Fibroblast of skin of left quadriceps (primary cell): ENCODE measurements around the gene JOSD1.

ENCODE experiments used
- DNase-seq, 2 experiments: peaks; one replicate each; pipeline ENCODE4 v3.0.0-alpha.2; 2013; ENCODE audit warnings: low read depth in 2 of 2

Gene JOSD1

DNA sequence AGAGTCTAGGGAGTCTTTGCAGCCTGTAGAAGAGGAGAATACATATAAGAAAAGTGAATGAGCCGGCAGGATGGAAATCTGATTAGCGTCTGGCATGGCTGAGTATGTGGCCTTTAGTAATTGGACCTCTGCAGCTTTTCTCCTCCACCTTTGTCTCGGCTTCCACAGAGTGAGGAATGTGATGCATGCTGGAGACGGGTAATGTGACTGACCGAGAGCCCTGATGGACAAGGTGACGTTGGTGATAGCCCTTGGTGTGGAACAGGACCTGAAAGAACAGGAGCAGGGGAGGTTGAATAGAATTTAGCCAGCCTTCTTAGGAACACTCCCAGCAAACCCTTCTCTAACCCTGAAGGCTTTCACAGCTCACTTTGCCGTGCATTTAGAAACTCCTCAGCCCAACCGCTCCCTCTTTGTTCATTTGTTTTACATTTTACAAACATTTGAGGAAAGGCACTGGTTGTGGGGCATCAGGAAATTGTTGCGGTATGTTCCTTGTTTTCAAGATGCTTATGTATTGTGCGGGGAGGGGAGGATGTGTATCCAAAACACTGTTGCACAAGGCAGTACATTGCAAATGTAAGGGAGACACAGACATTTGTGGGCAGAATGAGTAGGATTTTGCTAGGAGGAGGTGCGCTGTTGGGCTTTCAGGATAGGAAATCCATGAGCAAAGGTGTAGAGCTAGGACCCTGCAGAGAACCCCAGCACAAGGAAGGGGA lies 11.9 kb upstream of the JOSD1 start:
- no peak for DNase-seq

DNA sequence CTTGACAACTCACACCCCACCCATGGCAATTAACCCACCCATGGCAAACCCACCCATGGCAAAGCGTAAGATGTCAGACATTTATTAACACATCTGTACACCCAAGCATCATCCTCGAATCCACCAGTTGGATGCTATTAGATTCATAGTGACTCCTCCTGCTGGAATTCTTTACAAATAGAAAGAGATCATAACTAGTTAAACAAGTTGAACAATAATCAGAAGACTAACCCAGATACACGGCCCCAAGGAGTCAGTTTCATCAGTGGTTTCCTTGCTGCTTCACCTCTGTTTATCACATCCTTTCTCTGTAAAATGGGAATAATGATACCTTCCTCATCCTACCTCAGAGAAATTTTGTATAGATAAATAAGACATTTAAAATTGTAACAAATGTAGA lies 10.1 kb upstream of the JOSD1 start:
- no peak for DNase-seq

DNA sequence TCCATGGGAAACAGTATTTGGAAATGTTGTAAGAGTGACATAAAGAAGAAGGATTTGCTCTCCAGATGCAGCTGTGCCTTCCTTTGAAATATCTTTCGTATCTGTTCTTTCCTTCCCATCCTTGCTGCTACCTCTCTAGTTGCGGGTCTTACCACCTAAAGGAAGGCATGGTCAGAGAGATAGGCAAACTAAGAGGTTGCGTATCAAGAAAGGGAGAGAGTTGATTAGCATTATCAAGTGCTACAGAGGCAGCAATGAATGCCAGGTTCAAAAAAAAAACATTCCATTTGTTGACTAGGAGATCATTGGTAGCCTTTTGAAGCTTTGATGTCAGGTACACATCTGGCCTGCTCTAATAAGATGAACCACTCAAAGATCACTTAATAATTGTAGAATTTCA lies 9.6 kb upstream of the JOSD1 start:
- DNase-seq: no peak

DNA sequence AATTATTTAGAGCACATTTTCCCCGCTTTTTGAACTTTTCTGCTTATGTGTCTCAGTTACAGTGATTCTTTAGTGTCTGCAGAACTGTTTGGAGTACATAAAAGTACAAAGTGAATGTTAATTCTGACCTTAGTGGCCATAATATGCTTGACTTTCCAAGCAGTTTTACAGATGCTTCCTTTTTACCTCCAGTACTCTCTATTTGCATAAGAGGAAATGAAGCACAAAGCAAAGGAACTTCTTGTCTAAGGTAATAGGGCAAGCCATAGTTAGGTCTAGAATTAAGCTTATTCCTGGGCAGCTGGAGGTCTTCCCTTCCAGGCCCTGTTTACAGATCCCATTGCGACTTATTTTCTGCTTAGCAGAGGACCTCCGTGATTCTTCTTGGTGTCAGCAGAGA lies 8.6 kb upstream of the JOSD1 start:
- no peak for DNase-seq

DNA sequence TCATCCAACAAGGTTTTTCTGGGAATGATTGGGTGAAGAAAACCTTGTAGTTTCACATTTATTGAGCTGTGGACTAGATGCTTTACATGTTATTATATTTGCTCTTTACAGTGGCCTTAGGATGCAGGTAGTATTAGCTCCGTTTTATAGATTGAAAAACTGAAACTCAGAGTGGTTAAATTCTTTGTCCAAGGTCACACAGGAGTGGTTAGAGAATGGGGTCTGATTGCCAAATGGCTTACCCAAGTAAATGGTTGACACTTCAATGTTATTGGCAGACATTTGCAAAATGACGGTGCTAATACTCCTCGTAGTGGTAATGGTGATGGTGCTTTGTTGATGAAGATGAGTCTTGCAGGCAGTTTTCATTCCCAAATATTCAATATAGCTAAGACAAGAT lies 7.2 kb upstream of the JOSD1 start:
- no peak for DNase-seq

DNA sequence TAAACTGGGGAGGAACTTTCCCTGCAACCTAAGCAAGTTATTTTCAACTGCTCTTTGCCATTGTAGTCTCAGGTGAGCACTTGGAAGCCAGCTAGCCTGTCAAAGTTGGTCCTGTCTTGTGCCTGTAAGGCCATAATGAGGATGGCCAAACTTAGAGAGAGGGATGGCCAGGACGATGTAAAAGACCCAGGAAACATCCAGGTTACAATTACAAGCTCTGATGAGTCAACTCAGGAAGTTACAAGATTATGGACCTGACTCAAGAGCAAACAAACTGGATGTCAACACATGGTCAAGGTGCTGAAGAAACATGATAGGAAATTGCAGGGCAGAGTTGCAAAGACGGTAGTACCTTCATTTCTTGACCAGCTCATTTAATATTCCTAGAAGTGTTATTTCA lies 6.6 kb upstream of the JOSD1 start:
- no peak for DNase-seq

DNA sequence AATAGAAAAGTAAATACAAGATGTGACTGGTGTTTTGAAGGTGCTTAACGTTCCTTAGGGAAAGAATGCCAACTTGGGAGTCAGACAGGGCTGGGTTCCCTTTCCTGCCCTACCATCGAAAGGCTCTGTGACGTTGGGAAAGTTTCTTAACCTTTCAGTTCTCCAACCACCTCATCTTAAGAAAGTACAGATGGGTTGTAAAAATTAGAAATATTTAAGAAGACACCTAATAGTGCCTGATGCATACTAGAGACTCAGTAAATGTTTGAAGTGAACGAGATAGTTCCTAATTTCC lies 6.1 kb upstream of the JOSD1 start:
- DNase-seq: no peak

DNA sequence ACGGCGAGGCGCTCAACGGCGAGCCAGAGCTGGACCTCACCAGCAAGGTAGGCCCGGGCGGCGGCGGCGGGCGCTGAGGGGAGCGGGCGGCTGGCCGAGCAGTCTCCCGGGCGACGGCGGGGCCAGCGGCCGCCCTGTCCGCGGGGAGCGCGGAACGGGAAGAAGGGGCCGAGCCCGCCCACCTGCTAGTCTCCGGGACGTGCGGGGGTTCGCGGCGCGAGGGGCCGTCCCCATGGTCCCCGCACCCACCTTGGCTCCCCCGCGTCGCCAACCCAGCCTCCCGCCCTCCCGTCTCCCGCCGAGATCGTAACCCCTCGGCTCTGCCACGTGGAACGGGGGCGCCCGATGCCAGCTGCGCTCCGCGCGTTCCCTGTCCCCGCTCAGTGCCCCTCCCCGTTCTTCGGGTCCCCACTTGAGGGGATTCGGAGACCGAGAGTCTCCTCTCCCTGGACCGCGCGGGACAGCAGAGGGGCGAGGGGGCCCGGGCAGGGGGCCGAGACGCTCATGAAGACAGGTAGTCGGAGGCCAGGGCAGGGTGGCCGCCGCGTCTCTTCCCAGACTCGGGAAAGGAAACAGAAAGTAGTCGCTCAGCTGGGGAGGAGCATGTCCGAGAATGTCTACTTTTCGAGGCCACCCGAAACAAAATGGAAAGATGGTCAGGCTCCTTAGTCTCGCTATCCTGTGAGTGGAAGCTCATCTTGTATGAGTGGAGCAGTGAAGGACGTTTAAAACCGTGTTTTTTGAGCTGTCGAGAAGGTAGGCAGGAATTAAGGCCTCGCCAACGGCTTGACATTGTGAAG lies 5.6 kb upstream of the JOSD1 start:
- no peak for DNase-seq

DNA sequence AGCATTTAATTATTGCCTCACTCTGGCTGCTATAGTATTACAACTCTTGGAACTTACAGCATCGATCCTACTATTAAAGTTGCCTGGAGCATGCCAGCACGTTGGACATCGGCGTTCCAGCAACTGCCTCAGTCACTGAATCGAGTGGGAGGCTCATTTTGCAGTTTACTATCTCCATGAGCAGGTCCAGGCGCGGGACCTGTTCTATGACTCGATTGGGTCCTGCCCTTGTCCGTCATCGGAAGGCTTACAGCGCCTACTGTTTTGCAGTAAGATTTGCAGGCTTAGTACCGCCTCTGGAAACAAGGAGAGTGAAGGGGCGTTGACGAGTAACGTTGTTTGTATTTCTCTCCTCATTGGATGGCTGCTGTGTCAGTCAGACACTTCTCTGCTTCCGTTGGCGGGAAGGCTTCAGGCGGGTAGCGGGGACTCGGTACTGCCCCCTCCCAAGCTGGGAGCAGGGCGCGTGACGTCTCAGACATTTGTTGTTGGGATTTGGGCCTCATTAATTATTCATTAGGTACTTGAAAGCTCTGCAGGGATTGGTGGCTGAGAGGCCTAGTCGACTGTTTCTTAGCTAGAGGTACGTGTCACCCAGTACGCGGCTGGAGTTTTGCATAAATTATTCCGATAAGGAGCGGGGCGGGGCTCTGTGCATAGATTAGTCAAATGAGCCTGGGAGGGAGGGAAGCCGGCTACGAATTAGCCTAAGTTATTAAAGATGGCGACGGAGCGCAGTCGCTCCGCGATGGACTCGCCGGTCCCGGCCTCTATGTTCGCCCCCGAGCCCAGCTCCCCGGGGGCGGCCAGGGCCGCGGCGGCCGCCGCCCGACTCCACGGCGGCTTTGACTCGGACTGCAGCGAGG lies 4.7 kb upstream of the JOSD1 start, which contains the start of gene GTPBP1:
TSS of gene GTPBP1 (plus strand) at position 710 of the 866 bp plus-strand sequence. CDS start at position 722, 12 bp downstream.
- DNase-seq: peak; percentile 100

DNA sequence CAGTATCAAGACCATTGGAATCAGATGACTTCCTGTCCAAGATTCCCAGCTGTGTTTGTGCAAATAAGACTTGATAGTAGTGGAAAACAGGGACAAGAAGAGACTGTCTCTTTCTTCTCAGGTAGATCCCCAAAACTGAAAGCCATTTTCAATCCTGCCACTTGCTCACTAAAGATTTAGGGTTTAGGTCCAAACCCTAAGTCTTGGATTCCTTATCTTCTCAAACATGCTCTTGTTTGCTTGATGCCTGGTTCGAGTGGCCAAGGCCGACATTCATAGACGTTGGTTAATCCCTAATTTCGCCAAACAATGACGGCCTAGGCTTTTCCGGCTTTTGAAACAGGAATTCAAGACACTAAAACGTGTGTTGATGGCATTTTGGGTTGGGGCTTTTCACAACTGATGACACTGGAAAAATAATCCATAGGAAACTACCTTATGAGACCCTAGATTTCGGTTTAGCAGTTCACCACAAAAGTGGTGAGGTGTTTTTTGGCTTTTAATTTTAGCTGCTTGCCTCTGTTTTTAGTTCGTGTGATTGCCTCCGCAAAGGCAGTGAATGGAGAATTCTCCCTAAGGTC lies 4.0 kb upstream of the JOSD1 start:
- no peak for DNase-seq

DNA sequence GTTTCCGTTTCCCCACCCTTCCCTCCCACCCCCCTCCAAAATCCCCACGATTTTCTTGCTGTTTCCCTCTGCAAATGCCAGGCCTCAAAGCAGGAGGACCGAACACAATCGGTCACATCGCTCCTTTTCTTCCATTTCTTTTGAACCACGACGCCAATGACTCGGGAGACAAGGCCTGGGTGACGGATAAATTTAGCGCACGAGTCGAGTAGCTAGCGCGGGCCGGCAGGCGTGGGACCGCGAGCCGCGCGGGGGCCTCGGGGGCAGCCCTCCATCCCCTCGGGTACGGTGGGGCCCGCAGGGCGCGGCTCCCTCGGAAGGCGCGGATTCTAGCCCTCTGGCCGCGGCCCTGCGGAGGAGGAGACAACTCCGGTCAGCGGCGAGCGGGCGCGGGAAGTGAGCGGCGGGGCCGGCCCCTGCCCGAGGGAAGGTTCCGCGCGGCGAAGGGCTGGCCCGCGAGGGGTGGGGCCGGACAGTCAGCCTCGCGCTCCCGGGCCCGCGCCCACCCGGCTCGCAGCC lies 414 bp downstream of the JOSD1 start:
- DNase-seq: no peak

DNA sequence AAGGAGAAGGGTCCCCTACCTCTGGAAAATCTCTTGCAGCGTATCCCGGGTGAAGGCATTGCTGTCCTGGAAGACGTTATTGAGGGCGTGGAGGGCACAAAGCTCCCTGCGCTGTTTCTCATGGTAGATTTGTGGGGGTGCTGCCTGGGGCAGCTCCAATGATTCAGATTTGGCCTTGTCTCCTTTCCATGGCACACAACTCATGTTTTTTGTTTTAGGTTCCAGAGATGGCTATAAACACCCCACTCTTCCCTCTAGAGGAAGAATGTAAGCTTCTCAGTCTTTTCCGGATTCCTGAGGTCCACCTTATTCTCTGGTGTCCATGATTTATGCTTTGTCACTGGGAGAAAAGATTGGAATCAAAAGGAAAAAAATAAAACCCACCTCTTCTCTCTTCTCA lies 959 bp downstream of the JOSD1 start:
- DNase-seq: no peak

DNA sequence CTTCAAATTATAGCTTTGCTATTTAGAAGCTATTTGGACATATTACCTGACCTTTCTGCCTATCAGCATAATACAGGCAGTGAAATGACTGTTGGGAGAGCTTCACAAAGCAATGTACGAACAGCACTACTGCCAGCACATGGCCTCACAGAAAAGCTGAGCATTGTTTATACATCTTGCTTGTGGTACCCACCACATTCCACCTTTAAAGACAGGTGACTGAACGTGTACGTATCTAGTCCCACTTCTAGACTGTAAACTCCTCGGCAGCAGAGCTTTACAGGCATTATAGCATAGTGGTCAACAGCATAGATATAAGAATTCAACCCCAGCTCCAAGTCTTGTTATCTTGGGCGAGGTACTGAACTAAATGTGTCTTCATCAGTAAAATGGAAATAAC lies 1.6 kb downstream of the JOSD1 start:
- DNase-seq: no peak

DNA sequence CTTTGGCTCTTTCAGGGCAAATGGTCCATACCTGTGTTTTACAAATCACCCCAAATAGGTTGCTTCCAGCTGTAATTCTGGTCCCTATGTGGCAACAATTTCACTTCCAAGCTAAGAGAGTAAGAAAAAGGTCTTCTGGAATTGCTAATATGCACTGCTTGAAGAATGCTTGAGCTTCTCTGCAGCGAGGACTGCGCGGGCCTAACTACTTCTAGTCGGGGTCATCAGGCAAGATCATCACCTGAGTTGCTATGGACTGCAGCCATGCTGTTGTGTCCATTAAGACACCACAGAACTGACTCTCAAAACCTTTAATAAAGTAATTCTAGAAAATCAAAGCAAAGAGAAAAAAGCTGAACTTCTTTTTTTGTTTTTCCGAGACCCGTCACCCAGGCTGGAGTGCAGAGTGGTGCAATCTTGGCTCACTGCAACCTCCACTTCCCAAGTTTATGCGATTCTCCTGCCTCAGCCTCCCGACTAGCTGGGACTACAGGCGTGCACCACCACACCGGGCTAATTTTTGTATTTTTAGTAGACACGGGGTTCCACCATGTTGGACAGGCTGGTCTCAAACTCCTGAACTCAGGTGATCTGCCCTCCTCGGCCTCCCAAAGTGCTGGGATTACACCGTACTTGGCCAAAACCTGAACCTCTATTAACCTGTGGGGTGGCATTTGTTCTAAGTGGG lies 2.2 kb downstream of the JOSD1 start:
- DNase-seq: no peak

DNA sequence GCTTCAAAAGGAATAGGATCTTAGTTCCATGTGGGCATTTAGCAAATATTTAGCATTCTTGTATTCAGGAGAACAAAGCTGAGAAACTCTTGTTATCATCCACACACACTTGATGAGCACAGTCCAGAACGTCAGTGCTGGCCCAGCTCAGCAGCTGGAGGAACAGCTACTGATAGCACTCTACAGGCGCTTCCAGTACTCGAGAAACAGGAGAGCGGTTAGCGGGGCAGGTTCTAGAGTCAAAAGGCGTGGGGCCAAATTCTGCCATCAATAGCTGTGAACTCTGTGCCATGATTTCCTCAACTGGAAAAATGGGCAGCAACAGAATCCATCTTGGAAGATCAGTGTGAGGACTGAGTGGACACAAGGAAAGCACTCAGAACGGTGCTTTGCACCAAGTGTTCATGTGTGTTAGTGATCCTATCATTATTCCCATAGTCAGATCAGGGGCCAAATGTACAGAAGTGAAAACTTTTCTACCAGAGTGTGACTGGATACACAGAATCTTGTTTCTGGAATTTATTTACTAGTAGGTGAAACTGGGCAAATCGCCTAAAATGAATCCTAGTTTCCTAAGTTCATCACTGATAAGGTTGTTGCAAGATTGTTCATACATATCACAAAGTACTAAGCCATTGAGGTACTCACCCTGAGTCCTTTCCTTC lies 3.2 kb downstream of the JOSD1 start:
- DNase-seq: no peak

DNA sequence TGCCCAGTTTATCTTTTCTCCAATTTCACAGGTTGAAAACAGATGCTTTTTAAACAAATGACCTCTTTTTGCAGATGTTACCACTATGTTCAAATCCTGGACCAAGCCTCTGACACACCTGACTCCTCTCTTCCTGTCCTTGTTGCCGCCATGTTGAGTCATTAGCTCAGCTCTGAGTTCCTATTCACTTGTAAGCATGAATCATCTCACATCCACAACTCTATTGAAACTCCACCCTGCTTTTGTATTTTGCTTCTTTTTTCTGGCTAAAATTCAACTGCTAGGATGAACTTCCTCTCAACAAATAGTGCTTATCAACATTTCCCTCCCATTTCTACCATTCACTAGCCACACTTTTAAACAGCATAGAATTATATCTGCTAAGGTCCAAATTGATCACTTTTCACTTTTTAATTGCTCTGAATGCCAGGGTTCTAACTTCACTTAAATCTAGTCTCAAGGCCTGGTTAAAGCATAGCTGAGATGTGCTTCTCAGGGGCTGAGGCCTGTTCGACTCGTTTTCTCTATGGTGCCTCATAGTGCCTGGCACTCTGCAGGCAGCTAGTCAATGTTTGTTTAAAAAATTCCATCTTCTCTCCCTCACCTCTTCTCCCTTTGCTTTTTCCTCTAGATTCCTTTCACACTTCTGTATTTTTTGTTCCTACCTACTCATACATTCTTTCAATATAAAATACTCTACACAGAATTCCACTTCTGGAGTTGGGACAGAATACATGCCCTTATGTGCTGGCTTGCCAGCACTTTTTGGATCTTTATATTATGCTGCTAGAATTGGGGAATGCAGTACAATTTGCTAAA lies 3.9 kb downstream of the JOSD1 start:
- no peak for DNase-seq

DNA sequence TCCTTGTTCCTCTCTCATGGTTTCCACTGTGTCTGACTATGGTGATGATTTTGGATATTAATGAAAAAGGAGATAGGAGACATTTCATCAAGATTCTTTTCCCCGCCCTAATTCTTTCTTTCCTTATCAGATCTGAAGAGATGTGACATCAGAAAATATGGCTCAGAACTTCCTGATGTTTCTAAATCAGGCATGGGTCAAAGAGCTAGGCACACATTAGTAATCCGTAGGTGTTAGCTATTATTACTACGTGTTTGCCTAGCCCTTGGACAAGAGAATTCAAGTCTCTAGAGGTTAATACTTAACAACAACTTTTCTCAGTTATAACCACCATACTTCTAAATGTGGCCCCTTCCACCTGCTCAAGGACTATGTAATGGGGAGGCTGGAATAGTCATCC lies 5.8 kb downstream of the JOSD1 start:
- DNase-seq: no peak

DNA sequence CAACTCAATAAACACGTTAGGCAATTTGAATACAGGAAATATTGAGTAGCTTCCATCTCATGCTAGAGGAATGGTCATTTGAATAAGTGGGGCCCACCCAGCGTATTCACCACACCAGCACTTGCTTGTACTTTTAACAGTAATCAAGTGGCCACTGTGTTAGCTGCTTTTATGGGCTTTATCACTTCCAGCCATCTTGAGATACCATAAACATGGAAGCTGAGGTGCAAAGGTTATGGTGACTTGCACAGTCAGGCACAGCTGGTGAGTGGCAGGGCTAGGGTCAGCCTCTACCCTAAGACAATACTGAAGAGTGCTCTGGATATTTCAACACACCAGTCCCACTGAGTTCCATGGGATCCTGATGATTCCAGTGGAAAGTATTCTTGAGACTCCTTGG lies 6.7 kb downstream of the JOSD1 start:
- DNase-seq: no peak

DNA sequence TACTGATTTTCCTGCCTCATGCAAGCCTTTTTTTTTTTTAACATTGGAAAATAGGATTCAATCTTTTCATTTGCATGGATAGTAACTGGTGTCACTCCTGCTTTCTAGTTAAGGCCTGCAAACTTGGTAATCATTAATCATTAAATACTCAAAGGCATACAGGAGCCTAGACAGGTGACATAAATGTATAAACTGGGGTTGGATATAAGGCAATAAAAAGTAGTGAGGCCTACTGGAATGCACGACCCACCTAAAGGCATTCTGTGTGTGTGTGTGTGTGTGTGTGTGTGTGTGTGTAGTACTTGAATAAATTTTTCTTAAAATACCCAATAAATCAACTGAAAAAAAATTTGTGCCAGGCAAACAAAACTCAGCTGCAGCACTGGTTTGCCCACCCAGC lies 11.1 kb downstream of the JOSD1 start:
- DNase-seq: no peak

DNA sequence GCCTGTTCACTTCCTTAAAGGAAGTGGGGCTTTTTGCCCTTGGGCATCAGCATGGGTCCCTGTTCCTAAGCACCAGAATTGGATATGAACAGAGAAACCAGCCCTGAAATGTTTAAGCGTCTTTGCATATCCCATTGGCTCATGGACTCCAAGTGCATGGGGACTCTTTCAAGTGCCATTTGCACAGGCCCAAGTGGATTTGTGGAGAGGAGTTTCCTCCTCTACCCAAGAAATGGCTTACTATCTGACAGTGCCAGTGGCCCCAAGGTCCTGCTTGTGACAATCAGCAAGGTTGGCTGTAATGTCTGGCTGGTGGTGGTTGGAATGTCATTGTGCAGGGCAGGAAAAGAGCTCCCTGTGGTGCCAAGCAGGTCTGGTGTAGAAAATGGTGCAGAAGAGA lies 15.0 kb downstream of the JOSD1 start:
- no peak for DNase-seq
